ENCODE measurements around the gene MGAT5.
A peak's percentile ranks its signal among the peaks of the same experiment; 100 is the strongest.

- TF ChIP-seq POLR2A (IDR thresholded peaks at IDR 0.05) (no peak), EP300 (IDR thresholded peaks at IDR 0.05) (peak in 1 of 2 donors; percentile 8), CTCF (IDR thresholded peaks at IDR 0.05) (no peak)
Measured at GRCh38 chr2:134333646-134334189, 79.8 kb downstream of the MGAT5 start.
